ENCODE data around the gene TMEM182.

Gene TMEM182

DNA sequence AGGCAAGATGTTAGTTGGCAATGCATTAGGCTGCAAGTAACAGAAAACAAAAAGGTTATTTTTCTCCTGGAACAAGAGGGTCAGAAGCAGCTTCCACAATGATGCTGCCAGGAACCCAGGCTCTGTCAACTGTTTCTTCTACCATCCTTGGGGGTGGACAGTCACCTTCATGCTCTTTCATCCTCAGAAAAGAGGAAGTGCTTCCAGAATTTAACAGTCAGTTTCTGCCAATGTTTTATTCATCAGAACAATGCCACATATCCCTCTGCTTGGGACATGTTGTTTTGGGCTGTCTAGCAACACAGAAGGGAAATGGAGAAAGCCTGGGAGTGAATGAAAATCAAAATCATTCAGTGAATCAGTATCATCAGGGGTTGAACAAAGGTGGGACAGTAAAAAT lies 7.1 kb downstream of the TMEM182 start:
- DNase-seq, result no peak

DNA sequence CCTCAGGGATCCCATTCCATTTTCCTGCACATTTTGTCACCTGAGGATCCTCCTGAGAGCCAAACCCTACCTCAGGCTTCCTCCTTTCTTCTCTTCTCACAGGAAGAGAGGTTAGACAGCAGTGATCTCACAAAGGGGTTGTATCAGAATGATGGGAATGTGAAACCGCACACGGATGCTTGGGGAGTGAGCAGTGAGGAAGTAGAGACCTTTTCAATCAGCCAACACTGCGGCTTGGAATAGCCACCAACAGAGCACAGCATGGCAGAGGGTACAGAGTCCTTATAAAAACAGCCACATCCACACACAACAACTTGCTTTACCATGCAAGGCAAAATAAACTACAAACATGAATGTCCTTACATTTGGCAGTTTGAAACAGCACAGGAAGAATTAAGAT lies 8.7 kb downstream of the TMEM182 start:
- DNase-seq, result no peak

DNA sequence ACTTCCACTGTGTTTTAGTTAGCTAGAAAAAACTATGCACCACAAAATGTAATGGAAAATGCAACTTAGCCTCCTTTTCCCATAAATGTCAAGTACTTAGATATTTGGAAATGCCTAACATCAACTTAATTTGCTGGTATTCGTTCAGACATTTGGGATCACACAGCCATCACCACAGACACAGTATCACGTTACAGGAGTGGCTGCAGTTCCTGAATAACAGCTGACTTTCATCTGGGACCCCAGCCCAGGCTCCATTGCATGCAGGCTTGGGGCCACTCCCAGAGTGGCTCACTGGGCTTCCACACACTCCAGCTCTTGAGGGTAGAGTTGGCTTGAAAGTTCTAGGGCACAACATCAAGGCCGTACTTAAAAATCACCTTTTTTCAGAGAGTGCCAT lies 9.3 kb downstream of the TMEM182 start:
- DNase-seq, result no peak

DNA sequence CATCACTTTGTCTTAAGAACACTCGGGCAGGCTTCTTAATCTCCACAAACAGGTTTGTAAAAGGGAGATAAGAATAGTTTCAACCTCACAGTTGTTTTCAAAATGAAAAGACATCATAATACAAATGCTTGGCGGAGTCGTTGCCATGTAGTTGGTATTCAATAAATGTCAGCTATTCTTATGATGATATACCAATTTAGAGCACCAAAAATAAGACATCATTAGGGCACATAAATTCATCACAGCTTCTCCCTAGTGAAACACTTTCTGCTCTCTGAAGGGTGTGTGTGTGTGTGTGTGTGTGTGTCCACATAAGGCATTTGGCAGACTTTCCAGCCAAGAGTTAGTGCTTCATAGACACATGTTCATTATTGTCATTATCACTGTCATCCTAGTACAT lies 10.8 kb downstream of the TMEM182 start:
- no peak for DNase-seq

DNA sequence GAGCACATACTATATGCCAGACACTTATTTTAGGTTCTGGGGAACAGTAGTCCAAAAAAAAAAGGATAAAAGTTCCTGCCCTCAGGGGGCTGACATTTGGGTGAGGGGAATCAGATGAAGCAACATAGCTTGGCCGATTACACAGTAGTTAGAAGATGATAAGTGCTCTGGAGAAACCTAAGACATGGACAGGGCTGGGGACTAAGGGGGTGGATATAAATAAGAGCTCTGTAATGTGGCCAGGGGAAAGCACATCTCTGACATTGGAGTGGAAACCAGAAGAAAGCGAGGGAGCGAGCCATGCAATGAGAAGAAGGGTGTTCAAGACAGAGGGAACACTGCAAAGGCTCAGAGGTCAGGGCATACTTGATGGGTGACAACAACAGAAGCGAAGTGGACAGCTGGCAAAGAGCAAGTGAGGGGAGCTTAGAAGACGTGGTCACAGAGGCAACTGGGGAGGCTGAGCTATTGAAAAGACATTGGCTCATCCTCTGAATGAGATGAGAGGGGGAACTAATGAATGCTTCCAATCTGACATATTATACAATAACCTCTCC lies 11.4 kb downstream of the TMEM182 start:
- no peak for DNase-seq

DNA sequence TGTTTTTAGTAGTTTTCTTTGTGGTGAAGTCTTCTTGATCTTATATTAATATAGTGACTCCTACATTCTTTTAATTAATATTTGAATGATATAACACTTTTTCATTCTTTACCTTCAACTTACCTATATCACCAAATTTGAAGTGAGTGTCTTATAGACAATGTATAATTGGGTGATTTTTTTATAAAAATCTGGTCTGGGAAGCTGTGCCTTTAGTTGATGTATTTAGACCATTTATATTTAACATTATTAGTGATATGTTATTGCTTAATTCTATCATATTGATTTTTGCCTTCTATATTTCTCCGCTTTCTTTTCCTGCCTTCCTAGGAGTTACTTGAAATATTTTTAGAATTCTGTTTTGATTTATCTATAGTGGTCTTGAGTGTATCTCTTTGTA lies 16.4 kb downstream of the TMEM182 start:
- DNase-seq, result no peak

DNA sequence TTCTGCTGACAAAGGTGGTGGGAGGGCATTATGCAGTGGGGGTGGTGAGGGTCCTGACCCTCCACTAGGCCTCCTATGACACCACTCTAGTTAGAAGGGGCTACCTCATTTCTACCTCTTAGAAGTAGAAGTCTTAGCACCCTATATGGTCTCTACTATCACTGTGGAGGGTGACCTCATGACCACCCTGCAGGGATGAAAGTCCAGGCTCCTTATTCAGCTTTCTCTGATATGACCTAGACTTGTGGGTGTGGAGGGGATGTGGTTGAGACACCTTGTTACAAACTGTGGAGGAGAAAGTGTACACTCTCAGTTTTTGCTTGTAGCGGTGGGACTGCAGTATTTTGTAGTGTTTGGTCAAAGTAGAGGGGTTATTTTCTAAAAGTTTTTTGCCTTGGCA lies 18.6 kb downstream of the TMEM182 start:
- no peak for DNase-seq

DNA sequence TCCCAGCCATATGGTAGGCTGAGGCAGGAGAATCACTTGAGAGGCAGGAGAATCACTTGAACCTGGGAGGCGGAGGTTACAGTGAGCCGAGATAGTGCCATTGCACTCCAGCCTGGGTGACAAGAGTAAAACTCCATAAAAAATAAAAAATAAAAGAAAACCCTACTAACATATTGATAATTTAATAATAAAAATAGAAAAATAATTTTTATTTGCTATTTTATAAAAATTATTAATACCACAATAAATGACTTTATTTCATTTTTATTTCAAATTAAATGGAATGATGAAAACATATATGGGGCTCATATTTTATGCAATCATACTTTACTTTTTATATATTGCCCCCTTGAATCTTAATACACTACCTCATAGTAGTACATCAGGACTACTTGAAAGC lies 20.4 kb downstream of the TMEM182 start:
- no peak for DNase-seq

DNA sequence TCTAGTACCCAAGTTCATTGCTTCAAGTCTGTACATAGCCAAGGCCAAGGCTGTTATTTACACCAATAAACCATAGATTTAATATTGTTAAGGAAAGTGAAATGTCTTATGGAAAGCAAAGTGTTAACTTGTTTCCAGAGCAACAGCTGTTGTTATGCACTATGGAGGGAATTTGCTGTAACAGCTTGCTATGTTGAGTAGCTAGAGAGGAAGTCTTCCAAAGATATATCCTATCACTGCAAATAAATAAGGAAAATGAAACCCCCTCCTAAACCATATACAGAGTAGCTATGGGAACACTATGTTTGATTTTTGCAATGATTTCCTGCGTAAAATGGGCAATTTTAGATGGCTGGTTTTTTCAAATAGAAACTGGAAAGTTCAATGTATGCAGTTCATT lies 21.1 kb downstream of the TMEM182 start:
- DNase-seq, result no peak

DNA sequence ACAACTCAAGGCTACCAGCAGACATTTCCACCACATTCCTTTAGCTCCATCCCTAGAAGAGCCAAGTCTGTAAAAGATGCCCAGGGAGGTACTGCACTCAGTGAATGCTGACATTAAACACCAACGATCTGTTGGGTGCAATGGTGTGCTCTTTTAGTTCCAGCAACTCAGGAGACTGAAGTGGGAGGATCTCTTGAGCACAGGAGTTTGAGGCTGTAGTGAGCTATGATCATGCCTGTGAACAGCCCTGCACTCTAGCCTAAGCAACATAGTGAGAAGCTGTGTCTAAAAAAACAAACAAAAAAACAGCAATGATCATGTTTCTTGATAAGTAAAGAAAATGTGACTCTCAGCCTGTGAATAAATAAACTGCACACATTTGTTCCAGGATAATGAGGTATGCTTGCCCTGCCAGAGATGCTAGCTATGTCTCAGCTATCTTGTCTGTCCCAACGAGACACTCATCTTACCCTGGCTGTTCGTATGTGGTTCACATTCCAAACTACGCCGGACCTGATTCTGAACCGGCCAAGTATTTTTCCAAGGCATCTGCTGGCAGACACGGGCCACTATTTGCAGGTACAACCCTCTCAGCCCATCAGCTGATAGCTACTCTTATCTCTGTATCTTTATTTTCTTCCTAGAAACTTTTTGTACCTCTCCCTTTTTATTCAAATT lies 21.8 kb downstream of the TMEM182 start:
- DNase-seq, result no peak

DNA sequence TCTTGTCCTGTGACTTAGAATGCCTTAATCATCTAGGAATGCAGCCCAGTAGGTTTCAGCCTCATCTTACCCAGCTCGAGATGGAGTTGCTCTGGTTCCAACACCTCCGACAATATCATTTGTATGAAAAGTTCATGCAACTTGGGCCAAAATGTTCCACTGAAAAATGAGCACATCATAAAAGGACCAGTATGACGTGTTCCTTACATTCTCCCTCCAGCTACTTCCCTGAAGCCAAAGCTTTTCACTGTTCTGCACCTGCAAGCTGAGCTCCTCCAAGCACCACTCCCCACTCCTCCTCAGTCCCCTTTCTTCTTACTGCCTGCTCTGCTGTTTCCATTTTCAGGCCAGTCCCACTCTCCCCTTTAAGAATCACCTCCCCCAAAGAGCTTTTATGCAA lies 23.1 kb downstream of the TMEM182 start:
- no peak for DNase-seq

DNA sequence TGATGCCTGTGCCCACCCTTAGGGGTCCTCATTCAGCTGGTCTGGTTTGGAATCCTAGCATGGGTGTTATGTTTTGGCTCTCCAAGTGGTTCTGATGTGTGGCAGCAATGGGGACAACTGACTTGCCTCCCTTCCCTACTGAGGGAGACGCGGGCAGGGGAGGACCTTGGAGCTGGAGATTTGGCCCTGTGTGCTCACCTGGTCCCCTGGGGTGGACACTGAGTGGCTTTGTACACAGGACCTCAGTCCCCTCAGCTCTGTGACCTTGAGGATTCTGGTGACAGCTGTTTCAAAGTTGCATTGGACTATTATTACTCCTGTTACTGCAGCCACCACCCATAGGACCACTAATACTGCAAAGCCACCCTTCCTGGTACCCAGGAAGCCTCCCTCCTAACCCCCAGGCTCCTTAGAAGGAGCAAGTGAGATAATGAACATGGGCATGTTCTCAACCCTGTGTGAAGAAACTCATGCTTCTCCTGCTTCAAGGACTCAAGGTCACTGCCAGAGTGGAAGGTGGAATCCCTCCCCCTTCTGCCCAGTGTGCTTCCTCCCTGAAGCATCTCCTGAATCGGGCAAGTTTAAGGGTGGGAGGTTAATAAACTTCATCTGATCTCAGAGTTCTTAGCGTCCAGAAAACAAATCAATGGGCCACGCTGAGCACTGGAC lies 26.5 kb downstream of the TMEM182 start:
- DNase-seq, result no peak

DNA sequence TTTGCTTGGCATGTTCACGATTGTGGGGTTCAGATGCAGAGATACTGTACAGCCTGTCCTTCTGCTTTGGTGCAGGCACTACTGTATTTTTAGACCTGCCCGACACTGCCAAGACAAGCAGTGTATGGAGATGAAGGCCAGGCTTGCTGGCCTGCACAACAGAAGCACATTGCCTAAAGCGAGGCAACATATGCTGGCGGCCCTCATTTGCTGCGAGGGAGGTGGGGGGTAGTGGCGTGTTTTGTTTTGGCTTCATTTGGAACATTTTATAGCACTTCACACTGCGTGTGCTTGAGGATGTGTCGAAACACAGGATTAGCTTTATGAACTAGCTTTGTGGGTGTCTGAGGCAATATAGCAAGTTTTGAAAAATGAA lies 27.0 kb downstream of the TMEM182 start:
- DNase-seq, result no peak

DNA sequence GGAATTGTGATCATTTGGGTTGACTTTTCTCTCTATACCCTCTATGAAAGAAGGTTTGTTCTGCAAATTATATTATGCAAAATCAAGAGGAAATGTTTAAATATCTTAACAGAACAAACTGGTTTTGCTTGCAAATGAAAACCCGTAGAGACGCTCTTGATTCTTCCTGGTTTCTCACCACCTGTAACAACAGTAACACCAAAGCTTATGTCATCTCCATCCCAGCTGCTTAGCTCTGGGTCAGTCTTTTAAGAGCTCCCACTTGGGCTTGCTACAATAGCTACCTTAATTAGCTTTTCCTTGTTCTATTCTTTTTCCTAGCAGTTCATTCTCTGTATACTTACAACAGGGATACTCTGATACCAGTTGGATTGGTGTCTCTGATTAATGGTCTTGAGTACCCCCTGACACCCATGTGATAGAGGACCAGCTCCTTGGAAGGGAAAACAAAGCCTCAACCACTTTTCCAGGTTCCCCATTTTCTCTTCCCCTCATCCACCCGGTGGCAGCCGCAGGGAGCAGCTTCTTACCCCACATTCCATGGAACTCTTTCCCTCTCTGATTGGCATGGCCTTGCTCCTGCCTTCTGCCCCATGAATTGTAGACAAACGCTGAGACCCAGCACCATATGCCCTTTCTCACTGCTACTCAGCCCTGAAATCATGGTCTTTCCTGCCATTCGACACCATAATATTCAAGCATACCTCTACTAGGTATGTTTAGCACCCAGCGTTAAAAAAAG lies 27.7 kb downstream of the TMEM182 start:
- DNase-seq, result no peak

DNA sequence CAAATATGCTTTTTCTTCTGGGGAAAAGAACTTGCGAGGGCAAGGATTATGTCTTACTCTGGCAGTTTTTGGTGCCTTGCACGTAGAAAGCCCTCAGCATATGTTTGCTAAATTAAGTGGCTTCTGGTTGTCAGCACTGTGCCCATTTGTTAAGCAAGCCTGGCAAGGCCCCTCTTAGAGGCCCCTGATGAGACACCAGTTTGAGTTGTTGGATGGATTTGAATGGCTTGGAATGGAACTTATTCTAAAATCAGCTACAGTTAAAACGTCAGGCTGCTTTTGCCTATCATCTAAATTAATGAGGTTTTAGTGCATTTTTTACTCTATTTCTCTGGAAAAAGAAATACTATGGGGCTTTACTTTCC lies 28.2 kb downstream of the TMEM182 start:
- no peak for DNase-seq

DNA sequence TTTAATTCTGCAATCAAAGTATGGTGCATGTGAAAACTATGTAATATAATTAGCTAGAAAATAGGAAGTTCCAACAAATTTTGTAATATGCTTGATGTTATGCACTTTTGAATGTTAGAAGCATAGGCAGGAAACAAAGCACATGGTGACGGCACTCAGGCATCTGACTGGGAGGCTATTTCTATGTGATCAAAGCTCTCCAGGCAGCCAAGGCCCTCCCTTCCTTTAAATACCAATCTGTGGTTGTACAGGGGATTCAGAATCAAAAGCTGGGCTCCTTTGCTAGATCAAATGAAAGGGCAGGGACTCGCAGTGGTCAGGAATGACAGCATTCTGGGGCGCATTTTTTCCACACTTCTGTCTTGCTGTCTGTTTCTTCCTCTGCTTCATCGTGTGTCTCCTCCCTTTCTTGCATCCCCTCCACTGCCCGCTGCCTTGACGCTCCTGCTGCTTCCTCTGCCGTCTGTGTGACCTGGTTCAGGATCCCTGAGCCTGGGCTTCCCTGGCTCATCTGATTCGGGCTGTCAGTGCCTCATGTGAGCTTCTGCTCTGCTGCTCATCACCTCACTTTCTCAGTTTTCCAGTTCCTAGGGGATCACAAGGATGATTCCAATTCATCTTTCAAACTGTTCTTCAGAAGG lies 30.9 kb downstream of the TMEM182 start:
- no peak for DNase-seq

DNA sequence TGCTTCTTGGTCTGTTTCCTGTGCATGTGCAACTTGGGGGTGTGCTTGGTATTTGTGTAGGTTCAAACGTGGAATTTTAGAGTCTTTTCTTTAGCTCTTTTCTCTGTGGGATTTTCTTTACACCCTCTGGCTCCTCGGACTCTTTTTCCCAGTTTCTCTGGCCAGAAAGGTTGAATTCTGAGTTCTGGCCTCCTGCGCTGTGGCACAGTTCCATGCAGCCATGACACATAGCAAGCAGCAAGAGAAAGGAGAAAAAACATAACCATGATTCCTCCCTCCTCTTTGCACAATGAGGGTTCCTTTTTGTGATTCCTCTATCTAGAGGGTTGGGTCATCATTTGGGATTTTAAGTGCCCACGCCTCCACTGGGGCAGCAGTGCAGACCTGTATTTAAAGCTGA lies 33.8 kb downstream of the TMEM182 start:
- DNase-seq, result no peak

DNA sequence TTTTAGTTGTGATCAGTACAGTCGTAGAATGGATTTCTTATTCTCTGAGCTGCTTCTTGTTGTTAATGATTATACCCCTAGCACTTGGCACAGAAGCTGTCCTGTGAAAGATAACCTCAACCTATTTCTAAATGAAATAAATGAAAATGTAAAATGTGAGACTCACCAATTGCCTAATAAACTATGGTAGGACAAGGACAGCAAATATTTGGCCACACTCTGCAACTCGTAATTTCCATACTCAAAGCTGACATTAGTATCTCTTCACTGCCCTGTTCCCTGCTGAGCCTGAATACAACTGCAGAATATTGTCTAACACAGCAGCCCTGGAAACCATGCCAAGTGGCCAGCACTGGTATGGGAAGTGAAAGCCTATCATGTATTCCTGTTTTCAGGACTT lies 34.5 kb downstream of the TMEM182 start:
- no peak for DNase-seq

DNA sequence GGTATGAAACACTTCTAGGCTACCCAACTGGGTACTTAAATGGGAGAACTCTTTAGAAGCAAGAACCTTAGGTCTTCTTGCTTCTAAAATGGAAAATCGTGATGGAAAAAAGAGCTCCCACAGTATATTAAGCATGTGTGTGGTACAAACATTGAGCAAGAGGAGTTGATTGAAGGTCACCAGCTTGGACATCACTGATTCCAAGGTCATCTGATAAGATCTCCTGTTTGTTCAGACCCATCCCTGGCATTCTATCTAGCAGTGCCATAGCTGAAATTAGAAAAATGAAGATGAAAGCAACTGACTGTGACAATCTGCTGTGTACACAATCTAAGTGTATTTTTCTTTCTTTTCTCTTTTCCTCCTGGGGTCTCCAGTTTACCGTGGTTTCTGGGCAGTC lies 35.7 kb downstream of the TMEM182 start:
- DNase-seq, result no peak

DNA sequence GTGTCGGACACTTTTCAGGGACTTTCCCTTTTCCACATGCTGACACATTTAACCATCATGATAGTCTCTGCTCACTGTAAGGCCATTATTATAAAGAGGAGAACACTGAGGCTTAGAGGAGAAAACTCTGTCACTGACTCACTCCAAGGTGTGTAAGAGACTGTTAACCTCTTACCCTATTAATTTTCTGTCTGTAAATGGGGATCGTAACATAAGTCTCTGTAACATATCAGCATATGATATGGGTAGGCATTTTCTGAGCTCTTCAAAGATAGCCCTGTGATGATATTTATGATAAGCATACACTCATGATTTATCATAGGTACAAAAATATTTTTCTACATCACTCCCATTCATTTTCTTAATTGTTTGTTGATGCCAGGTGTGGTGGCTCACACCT lies 36.4 kb downstream of the TMEM182 start:
- DNase-seq, result no peak

DNA sequence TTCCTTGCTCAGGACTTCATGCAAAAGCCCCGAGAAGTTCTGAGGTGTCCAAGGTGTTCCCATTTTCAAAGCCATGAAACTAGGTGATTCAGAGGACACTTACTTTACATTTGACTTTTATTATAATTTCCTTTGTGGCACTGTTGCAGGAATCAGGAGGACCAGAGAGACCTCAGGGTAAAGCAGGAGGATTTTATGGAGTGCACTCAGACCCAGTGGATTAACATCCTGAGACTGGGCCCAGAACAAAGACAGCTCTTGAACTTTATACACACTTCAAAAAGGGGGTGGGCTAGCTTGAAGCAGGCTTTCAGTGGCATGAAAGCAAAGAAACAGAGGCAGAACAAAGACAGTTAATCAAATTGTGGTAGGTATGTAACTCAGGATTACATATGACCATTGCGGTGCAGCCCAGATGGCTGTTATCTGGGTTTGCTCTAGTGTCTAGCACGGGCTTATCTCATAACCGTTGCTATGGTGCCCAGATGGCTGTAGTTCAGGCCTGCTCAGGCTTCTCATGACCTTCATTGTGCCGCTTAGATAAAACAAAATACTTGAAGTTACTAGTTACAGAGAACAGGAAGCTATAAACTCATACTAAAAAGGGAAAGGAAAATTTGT lies 39.4 kb downstream of the TMEM182 start:
- no peak for DNase-seq

DNA sequence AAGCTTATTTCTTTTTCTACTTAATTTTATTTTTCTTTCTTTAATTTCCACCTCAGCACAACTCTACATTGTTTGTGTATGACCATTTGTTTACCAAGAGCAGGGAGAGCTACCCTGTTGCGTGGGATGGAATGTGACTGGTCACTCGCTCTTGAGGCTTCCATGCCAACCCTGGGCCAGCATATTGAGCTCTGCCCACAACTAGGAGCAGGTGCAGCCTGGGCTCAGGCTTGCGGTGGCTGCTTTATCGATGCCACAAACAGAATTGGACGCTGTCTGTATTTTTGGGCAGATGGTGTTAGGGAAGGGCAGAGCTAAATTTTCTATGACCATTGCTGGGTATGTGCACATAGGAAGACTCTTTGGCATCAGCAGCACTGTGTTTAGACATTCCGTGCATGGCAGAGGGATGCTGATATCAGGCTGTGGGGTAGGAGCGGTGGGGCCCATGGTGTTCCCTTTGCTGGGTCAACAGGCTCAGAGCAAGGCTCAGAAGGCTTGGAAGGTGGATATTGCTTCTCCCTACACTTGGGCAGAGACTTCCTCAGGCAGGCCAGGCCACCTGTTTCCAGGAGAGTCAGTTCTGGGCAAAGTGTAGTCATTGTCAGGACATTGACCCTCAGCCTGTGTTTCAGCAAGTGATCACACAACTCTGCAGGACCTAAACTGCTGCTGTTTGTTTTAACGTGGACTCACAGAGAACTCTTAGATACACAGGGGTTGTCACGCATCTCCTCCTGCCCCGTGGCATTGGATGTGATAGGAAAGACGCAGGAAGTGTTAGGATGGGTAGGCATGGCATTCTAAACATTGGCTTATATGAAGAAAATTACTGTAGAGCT lies 40.2 kb downstream of the TMEM182 start:
- no peak for DNase-seq
